Effector memory CD4-positive, alpha-beta T cell (primary cell): ENCODE measurements around the gene CFB.

Source experiments
- DNase-seq, 3 donors: peaks; one replicate each; pipeline ENCODE4 v3.0.0-alpha.2; 2020
- H3K27ac ChIP-seq: 2 replicates; pipeline ENCODE4 v1.7.0; 2013; ENCODE audit warnings: mild to moderate bottlenecking, low read length, moderate library complexity; ENCODE audit not compliant: insufficient read depth, poor library complexity, severe bottlenecking
- H3K27me3 ChIP-seq: replicated peaks from 2 replicates; pipeline ENCODE4 v1.7.0; 2013; ENCODE audit warnings: mild to moderate bottlenecking, low read length; ENCODE audit not compliant: insufficient read depth, control insufficient read depth, poor library complexity, severe bottlenecking
- H3K36me3 ChIP-seq: 2 replicates; pipeline ENCODE4 v1.7.0; 2013; ENCODE audit warnings: mild to moderate bottlenecking, low read length, moderate library complexity; ENCODE audit not compliant: control insufficient read depth, insufficient read depth
- H3K4me1 ChIP-seq: 2 replicates; pipeline ENCODE4 v1.7.0; 2013; ENCODE audit warnings: low read length, mild to moderate bottlenecking; ENCODE audit not compliant: control insufficient read depth, insufficient read depth, poor library complexity, severe bottlenecking
- H3K4me3 ChIP-seq: 2 replicates; pipeline ENCODE4 v1.7.0; 2013; ENCODE audit warnings: low read length, low read depth, mild to moderate bottlenecking; ENCODE audit not compliant: insufficient read depth, poor library complexity, severe bottlenecking
- H3K9me3 ChIP-seq: 2 replicates; pipeline ENCODE4 v1.7.0; 2013; ENCODE audit warnings: mild to moderate bottlenecking, low read length, moderate library complexity; ENCODE audit not compliant: control insufficient read depth
- total RNA-seq, 3 donors: gene quantifications; one replicate each; lab custom pipeline; 2026; lab: John Stamatoyannopoulos, UW

The CFB gene
- 0 to 0.17 (median 0) reads per million in 3 donors for total RNA-seq

DNA sequence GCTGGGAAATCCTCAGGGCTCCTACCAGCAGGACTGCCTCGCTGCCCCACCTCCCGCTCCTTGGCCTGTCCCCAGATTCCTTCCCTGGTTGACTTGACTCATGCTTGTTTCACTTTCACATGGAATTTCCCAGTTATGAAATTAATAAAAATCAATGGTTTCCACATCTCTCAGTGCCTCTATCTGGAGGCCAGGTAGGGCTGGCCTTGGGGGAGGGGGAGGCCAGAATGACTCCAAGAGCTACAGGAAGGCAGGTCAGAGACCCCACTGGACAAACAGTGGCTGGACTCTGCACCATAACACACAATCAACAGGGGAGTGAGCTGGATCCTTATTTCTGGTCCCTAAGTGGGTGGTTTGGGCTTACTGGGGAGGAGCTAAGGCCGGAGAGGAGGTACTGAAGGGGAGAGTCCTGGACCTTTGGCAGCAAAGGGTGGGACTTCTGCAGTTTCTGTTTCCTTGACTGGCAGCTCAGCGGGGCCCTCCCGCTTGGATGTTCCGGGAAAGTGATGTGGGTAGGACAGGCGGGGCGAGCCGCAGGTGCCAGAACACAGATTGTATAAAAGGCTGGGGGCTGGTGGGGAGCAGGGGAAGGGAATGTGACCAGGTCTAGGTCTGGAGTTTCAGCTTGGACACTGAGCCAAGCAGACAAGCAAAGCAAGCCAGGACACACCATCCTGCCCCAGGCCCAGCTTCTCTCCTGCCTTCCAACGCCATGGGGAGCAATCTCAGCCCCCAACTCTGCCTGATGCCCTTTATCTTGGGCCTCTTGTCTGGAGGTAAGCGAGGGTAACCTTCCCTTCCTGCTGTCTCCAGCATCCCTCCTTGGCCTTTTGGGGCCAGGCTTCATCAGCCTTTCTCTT is at the start of gene CFB:
Gene CFB, plus strand, starts transcription at position 589 of the 863 bp plus-strand sequence. Its CDS starts 127 bp downstream, at position 716.
- Histone ChIP-seq H3K27me3 (no peaks in the 10 kb centered on the region), H3K4me3 (no peak within 1 kb of the TSS), H3K9me3 (no peaks in the 10 kb centered on the region), H3K27ac (no peak within 1 kb of the TSS), H3K36me3 (peaks cover under 1% of the 10 kb centered on the region), H3K4me1 (no peaks in the 10 kb centered on the region)
- no peak for DNase-seq

DNA sequence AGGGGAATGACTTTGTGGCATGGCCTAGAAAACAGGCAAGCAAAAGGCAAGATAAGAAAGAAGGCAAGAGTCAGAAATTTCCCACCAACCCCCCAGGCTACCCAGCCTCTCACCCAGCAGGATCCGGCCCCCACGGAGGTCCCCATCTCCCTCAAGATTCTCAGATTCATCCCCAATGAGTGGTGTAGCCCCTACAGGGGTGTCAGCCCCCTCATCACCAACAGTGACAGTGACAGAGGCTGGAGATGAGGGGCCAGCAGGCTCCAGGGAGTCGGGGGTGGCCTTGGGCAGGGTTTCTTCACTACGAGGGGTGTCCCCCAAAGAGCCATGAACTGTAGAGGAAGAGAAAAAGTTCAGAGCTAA is 49.4 kb upstream of the CFB start:
- peak overlapping the region; percentile 90 for H3K27ac ChIP-seq
- peaks cover 17% of the 10 kb centered on the region for H3K4me1 ChIP-seq

DNA sequence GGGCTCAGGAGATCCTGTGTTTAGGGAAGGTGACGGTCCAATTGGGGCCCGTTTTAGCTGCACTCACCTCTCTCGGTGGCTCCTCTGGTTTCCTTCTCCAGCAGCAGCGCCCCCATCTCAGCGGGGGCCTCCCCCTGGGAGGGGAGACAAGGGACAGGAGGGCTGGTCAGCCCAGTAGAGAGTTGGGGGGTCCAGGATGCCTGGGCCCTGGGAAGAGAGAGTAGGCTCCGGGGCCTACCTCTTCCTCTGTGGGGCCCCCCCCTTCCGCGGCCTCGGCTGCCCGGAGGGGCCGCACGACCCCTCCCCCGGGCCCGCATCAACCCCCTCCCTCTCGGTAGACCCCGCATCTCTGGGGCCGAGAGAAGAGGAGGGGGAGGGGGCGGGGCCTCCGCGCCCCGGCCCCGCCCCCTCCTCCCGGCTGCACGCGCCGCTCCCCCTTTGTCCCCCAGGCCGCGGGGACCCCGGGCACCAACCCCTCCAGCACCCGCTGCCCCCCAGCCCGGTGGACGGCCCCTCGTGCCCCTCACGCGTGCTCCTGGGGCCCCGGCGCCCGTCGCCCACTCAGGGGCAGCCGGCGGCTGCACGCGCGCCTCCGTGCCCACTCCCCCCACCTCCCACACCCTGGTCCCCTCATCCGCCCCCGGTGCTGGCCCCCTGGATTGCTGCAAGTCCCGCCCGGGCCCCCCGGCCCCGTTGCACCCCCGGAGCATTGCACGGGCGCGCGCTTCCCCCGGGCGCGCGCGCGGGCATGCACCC is 48.9 kb upstream of the CFB start:
- Histone ChIP-seq H3K9me3 (no peaks in the 10 kb centered on the region), H3K27ac (peak overlapping the region; percentile 90)
- DNase-seq, result peak in 1 of 3 donors; percentile 8

More for the DNA sequence above, 49.4 kb upstream of the CFB start:
- Histone ChIP-seq H3K27me3 (no peaks in the 10 kb centered on the region), H3K9me3 (no peaks in the 10 kb centered on the region), H3K4me3 (peak overlapping the region; percentile 76), H3K36me3 (peaks cover 22% of the 10 kb centered on the region)
- no peak for DNase-seq

DNA sequence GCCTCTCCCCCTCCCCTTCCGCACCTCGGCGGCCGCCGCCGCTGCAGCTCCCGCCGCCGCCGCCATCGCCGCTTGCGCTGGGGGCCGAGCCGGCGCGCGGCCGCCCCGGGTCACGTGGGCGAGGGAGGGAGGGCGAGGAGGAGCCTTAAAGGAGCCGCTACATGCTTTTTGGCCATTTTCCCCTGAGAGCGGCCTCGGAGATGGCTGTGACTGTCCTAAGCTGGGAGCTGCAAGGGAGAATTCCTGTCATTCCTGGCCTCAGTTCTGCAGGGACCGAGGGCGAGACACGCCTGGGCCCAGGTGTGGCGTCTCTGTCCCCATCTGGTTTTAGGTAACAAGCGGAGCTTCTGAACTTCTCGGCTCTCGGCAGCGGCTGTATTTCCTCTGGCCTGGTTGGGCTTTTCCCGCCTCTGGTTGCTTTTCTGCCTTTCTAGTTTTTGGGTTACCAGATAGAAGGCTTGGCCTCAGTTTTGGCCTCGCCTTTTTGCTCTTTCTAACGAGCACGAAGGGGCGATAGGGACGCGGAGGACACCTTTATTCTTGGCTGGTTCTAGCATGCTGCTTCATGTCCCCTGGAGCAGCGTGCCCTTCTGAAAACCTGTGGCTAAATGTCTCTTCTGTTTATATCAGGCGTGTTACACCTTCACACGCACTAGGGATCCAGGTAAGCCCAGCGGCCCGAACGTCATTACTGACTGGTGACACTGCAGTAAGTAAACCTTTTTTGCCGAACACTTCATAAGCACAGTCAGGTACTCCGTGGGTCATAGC is 48.1 kb upstream of the CFB start, which contains the start of gene EHMT2:
Gene EHMT2, minus strand, starts transcription at position 87 of the 771 bp plus-strand sequence. Its CDS starts 21 bp downstream, at position 66.
- Histone ChIP-seq H3K4me3 (peak within 1 kb of the TSS; percentile 93), H3K27ac (peak within 1 kb of the TSS; percentile 90), H3K9me3 (no peaks in the 10 kb centered on the region), H3K27me3 (no peaks in the 10 kb centered on the region), H3K36me3 (peaks cover 11% of the 10 kb centered on the region), H3K4me1 (peaks cover 20% of the 10 kb centered on the region)
- DNase-seq, result peak; percentile 65 to 78 (median 74)

More for the DNA sequence above, 48.9 kb upstream of the CFB start:
- Histone ChIP-seq H3K36me3 (peaks cover 19% of the 10 kb centered on the region), H3K27me3 (no peaks in the 10 kb centered on the region), H3K4me3 (peak overlapping the region; percentile 76), H3K4me1 (peaks cover 17% of the 10 kb centered on the region)

DNA sequence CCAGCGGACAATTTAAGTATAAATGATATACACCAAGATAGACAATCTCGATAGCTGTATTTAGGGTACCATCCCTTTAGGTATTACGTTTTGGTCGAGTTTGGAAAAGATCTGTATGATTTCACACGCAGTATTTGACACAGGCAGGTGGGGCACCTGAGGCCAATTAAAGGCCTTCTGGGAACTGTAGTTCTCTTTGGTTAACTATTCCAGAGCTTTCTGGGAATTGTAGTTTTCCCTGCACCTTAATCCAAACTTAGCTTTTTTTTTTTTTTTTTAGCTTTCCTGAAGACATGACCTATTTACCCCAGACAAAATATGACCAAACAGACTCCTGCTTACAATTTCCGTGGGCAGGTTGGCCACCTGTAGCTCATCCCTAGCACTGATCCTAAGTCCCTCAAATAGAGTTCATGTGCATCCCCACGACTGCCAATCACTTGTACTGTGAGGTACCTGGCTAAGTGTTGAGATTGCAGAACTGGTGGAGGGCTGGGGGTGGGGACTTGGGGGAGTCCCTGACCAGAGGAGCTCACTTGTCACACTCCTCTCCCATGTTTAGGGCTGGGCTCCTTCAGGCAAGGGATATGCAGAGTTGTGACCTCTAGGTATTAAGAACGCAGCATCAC is 47.4 kb upstream of the CFB start:
- DNase-seq, result peak in 2 of 3 donors; percentile 16 to 34
- peaks cover 22% of the 10 kb centered on the region for H3K4me1 ChIP-seq
- peaks cover 7% of the 10 kb centered on the region for H3K36me3 ChIP-seq
- peak overlapping the region; percentile 93 for H3K4me3 ChIP-seq
- H3K27ac ChIP-seq, result peak overlapping the region; percentile 90
- H3K27me3 ChIP-seq, result no peaks in the 10 kb centered on the region
- no peaks in the 10 kb centered on the region for H3K9me3 ChIP-seq

DNA sequence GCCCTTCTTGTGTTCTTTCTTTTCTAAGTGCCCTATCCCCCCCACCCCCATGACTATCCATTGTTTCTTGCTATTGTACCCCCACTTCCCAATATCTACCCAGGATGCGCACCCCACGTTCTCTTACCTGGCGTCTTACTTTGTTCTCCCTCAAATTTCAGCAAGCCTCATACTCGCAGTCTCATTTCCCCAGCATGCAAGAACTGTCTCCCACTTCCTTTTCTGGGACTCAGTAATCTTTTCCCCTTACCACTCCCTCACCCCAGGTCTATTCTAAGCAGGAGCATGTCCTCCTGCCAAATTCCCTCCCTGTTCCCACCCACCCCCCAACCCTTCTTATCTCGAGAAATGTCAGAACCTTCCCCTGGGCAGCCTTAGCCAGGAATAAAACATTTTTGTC is 46.7 kb upstream of the CFB start:
- no peak overlapping the region for H3K4me3 ChIP-seq
- no peaks in the 10 kb centered on the region for H3K9me3 ChIP-seq
- no peak overlapping the region for H3K27ac ChIP-seq
- no peak for DNase-seq
- peaks cover 7% of the 10 kb centered on the region for H3K36me3 ChIP-seq
- peaks cover 22% of the 10 kb centered on the region for H3K4me1 ChIP-seq
- H3K27me3 ChIP-seq, result no peaks in the 10 kb centered on the region

DNA sequence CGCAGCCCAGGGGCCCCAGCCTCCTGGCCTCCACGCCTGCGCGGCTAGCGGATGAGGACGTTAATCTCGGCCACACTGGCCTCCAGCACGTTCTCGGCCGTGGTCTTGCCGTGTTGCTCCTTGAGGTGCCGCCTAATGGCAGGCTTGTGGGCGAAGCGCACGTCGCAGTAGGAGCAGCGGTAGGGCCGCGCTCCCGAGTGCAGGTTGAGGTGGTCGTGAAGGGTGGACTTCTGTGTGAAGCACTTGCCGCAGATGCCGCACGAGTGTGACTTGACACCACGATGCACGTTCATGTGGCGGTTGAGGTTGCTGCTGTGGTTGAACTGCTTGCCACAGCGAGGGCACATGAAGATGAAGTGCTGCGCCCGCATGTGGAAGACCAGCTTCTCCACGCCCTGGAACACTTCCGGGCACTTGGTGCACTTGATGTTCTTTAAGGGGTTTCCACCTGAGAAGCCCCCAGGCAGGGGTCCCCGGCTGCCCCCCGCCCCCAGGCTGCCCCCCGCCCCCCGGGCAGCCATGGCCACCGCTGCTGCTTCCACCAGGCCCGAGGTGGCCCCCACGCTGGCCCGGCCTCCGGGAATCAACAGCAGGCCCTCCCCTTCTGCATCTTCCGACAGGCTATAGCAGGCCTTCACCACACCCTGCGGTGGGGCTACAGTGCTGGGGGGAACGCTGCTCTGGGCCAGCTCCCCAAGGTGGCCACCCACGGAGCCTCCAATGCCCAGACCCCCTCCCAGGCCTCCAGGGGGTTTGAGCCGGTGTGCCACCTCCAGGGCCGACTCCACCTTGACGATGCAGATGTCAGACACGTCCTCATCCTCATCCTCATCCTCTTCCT is 45.8 kb upstream of the CFB start:
- DNase-seq, result no peak
- H3K4me1 ChIP-seq, result peaks cover 22% of the 10 kb centered on the region
- no peaks in the 10 kb centered on the region for H3K27me3 ChIP-seq
- H3K27ac ChIP-seq, result no peak overlapping the region
- H3K4me3 ChIP-seq, result no peak overlapping the region
- H3K36me3 ChIP-seq, result peaks cover 3% of the 10 kb centered on the region
- no peaks in the 10 kb centered on the region for H3K9me3 ChIP-seq

DNA sequence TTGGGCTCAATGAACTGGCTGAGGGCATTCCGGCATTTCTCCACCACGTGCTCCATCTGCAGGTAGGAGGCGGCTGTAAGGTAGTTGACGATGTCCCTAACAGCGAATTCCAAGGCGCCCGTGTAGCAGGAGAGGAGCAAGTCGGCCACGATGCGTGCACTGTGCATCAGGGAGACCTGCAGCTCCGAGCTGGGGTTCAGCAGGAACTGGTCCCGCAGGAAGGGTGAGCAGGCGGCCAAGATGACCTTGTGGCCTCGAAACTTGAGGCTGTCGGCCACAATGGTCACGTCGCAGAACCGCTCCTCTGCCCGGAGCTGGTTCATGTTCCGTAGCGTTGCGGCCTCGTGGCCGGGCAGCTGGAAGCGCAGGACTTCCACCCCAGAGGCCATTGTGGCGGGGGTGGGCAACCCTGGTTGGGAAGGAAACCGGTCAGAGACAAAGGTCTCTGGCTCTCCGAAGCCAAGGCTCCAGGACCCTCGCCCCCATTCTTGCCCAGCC is 44.9 kb upstream of the CFB start:
- no peak for DNase-seq
- Histone ChIP-seq H3K27ac (peak overlapping the region; percentile 70), H3K36me3 (no peaks in the 10 kb centered on the region), H3K9me3 (no peaks in the 10 kb centered on the region), H3K4me3 (peak overlapping the region; percentile 60), H3K27me3 (no peaks in the 10 kb centered on the region), H3K4me1 (peaks cover 22% of the 10 kb centered on the region)
